Endothelial cell of umbilical vein (primary cell): ENCODE results near the gene HEATR3.

Experiments used
- EZH2 ChIP-seq: IDR thresholded peaks from 2 replicates; pipeline ENCODE4 v1.6.1; 2012; ENCODE audit warnings: borderline replicate concordance, low read depth, mild to moderate bottlenecking, moderate library complexity, low read length, inconsistent platforms; ENCODE audit not compliant: severe bottlenecking
- POLR2A ChIP-seq: IDR thresholded peaks from 2 replicates; pipeline ENCODE4 v1.6.1; 2012; ENCODE audit warnings: low read depth, mild to moderate bottlenecking, control low read depth, low read length
- TF ChIP-seq, protein P1 (sequence below): IDR thresholded peaks from 2 replicates; pipeline ENCODE4 v1.6.1; 2011; ENCODE audit not compliant: insufficient read depth, insufficient read length
- TF ChIP-seq, protein P2 (sequence below), 2 donors: IDR thresholded peaks; 1 replicate in 1 of 2; 2 replicates in 1 of 2; pipeline ENCODE4 v1.5.1; 2011; ENCODE audit warnings: low read length in 2 of 2, mild to moderate bottlenecking in 2 of 2, moderate library complexity in 2 of 2, control low read depth in 1 of 2, inconsistent platforms in 1 of 2, low read depth in 1 of 2; ENCODE audit not compliant: insufficient read depth in 1 of 2; ENCODE audit errors: extremely low read depth in 1 of 2

DNA sequence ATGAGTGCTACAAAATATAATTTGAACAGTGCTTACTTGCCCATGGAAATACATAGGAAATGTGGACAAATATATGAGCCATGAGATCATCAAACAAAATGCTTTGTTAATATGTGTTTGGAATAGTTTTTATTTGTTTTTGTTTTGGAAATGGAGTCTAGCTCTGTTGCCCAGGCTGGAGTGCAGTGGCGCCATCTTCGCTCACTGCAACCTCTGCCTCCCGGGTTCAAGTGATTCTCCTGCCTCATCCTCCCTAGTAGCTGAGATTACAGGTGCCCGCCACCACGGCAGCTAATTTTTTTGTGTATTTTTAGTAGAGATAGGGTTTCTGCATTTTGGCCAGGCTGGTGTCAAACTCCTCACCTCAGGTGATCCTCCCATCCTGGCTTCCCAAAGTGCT is 37.9 kb upstream of the HEATR3 start:
- TF ChIP-seq EZH2 (no peak), POLR2A (no peak)
- TF ChIP-seq, protein P1, sequence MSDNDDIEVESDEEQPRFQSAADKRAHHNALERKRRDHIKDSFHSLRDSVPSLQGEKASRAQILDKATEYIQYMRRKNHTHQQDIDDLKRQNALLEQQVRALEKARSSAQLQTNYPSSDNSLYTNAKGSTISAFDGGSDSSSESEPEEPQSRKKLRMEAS, result no peak
- TF ChIP-seq, protein P2, sequence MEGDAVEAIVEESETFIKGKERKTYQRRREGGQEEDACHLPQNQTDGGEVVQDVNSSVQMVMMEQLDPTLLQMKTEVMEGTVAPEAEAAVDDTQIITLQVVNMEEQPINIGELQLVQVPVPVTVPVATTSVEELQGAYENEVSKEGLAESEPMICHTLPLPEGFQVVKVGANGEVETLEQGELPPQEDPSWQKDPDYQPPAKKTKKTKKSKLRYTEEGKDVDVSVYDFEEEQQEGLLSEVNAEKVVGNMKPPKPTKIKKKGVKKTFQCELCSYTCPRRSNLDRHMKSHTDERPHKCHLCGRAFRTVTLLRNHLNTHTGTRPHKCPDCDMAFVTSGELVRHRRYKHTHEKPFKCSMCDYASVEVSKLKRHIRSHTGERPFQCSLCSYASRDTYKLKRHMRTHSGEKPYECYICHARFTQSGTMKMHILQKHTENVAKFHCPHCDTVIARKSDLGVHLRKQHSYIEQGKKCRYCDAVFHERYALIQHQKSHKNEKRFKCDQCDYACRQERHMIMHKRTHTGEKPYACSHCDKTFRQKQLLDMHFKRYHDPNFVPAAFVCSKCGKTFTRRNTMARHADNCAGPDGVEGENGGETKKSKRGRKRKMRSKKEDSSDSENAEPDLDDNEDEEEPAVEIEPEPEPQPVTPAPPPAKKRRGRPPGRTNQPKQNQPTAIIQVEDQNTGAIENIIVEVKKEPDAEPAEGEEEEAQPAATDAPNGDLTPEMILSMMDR (IDR thresholded peaks at IDR 0.05; ENCODE audit: extremely low read depth in 1 of 2, insufficient read depth in 1 of 2, low read depth in 1 of 2, low read length in 2 of 2), result no peak
